Spleen (tissue), 13 donors: Measurements from ENCODE around the gene GJB3. TPM values are rescaled to one million over a fixed set of nuclear protein-coding genes. Genes with fewer than 3 reads are reported as not detected.
A peak's percentile ranks its signal among the peaks of the same experiment; 100 is the strongest.
"Not testable (repeated sequence)": the region's sequence is repeated elsewhere in the genome, so short reads cannot be mapped to it uniquely, and the experiment has no call there.

ENCODE experiments used
- DNase-seq: peaks from one replicate; pipeline ENCODE4 v3.0.0-alpha.2; 2020
- H3K27ac ChIP-seq, 8 donors: fragments of 200-600 bp; sonication (generic) in 7 of 8; 1 replicate in 4 of 8; 2 replicates in 4 of 8; pipeline versions ENCODE4 v1.5.0 to v1.8.0; 2016 to 2021; ENCODE audit warnings: inconsistent platforms in 4 of 8, mild to moderate bottlenecking in 4 of 8, moderate library complexity in 1 of 8
- H3K27me3 ChIP-seq, 7 donors: fragments of 200-600 bp; sonication (generic) in 6 of 7; replicated peaks in 1 of 7; 1 replicate in 4 of 7; 2 replicates in 3 of 7; pipeline versions ENCODE4 v1.5.0 to v1.8.0; 2016 to 2021; ENCODE audit warnings: inconsistent platforms in 3 of 7, mild to moderate bottlenecking in 1 of 7
- H3K36me3 ChIP-seq, 6 donors: fragments of 200-600 bp; sonication (generic) in 5 of 6; 1 replicate in 4 of 6; 2 replicates in 2 of 6; pipeline versions ENCODE4 v1.5.0 to v1.8.0; 2016 to 2021; ENCODE audit warnings: inconsistent platforms in 2 of 6
- H3K4me1 ChIP-seq, 6 donors: fragments of 200-600 bp; sonication (generic) in 5 of 6; 1 replicate in 3 of 6; 2 replicates in 3 of 6; pipeline versions ENCODE4 v1.5.0 to v1.8.0; 2016 to 2021; ENCODE audit warnings: inconsistent platforms in 3 of 6
- H3K4me3 ChIP-seq, 8 donors: fragments of 200-600 bp; sonication (generic) in 7 of 8; 1 replicate in 4 of 8; 2 replicates in 4 of 8; pipeline versions ENCODE4 v1.5.0 to v1.8.0; 2016 to 2021; ENCODE audit warnings: inconsistent platforms in 4 of 8, mild to moderate bottlenecking in 4 of 8, moderate library complexity in 2 of 8
- H3K9me3 ChIP-seq, 8 donors: fragments of 200-600 bp; sonication (generic) in 7 of 8; 1 replicate in 4 of 8; 2 replicates in 4 of 8; pipeline versions ENCODE4 v1.5.0 to v1.8.0; 2016 to 2021; ENCODE audit warnings: inconsistent platforms in 4 of 8
- CTCF ChIP-seq, 11 experiments: fragments of 200-600 bp in 7 of 11; fragments of 450-650 bp in 4 of 11; sonication (generic) in 4 of 11; IDR thresholded peaks in 8 of 11; conservative IDR thresholded peaks in 3 of 11; 1 replicate in 7 of 11; 2 replicates in 4 of 11; pipeline versions ENCODE4 v1.4.0 to v1.8.0; 2016 to 2021; ENCODE audit warnings: antibody characterized with exemption in 11 of 11, inconsistent platforms in 4 of 11, mild to moderate bottlenecking in 1 of 11
- POLR2A ChIP-seq, 3 donors: fragments of 450-650 bp; IDR thresholded peaks; one replicate each; pipeline ENCODE4 v1.5.1; 2017; ENCODE audit warnings: antibody characterized with exemption in 3 of 3, mild to moderate bottlenecking in 1 of 3
- POLR2AphosphoS5 ChIP-seq, 3 donors: sonication (generic); formaldehyde crosslinking; IDR thresholded peaks; one replicate each; pipeline ENCODE4 v1.5.1; 2017; ENCODE audit warnings: antibody characterized with exemption in 3 of 3
- WGBS, 5 donors: extraction: QIAGEN DNeasy Blood & Tissue Kit in 3 of 5; methylation state at CpG; one replicate each; pipeline versions ENCODE4 v1.1.5 to v1.1.7; 2013 to 2018; 5-methylcytosine and 5-hydroxymethylcytosine counted together
- intact Hi-C: fragments of 100-400 bp; cut with DNase I; formaldehyde crosslinking; loops from one replicate; pipeline ENCODE4 v1.15.0; 2023; ENCODE audit warnings: low total_unique reads
- long read RNA-seq, 2 donors: transcript quantifications; one replicate each; lab custom pipeline, GENCODE V29; 2026
- polyA plus RNA-seq, 3 donors: library from polyadenylated mRNA; stranded (reverse); fragments of 200-250 nt; gene quantifications; one replicate each; pipeline ENCODE4 v1.2.1, GENCODE V29; 2013
- total RNA-seq, 7 donors: library from RNA; depleted of rRNA in 3 of 7; stranded (reverse); fragments of >200 nt in 3 of 7; fragmentation: NEBNext Ultra II Directional in 4 of 7; extraction: Animal tissue kit (Norgen Biotek cat#: 25700) in 4 of 7; gene quantifications; one replicate each; pipeline versions ENCODE4 v1.1.0 to v1.2.1, GENCODE V29; 2016 to 2021
- donor health status: healthy with polysubstance abuse.
- donor health status: DM: no; HTN: no; CAD: no; lungs with moderate emphysema.
- donor health status: DM: no; HTN: no; CAD: no.
- donor health status: Bipolar disorder and iron deficiency.
- donor health status: healthy.
- donor health status: DM: no; HTN: no; CAD: no.
- donor health status: DM: yes; HTN: yes; CAD: no.

Gene GJB3
- not detected for total RNA-seq
- polyA plus RNA-seq = under 1 TPM; 0.11 to 0.23 (median 0.13) TPM
- long read RNA-seq, donor 1 = 0 reads
- long read RNA-seq, donor 2 = 0 reads

- H3K27ac ChIP-seq = no peak within 1 kb of the TSS
- TF ChIP-seq POLR2AphosphoS5 (IDR thresholded peaks at IDR 0.05) = no peak
- TF ChIP-seq CTCF (IDR thresholded peaks at IDR 0.05 in 8 of 11, conservative IDR thresholded peaks at IDR 0.05 in 3 of 11) = no peak
- TF ChIP-seq POLR2A (IDR thresholded peaks at IDR 0.05) = no peak
- H3K36me3 ChIP-seq = no peaks in the 10 kb centered on the region
- DNase-seq = no peak
- peaks cover 6 to 17% (median 11%) of the 10 kb centered on the region in 6 donors for H3K4me1 ChIP-seq
- 5 to 9% (median 6%) methylated on average over 15 to 62 of the region's 62 CpGs for WGBS, 5 donors
- H3K9me3 ChIP-seq = no peaks in the 10 kb centered on the region
- H3K4me3 ChIP-seq = peak within 1 kb of the TSS in 5 of 8 donors; percentile 1 to 55 (median 15)
- intact Hi-C loops = no loop called here
- peaks cover 5 to 88% (median 30%) of the 10 kb centered on the region in 7 donors for H3K27me3 ChIP-seq
Measured at GRCh38 chr1:34781071-34781843, at the start of gene GJB3. TSS of gene GJB3 (plus strand) at chr1:34781214. CDS start at chr1:34784763, 3,549 bp downstream.

DNA sequence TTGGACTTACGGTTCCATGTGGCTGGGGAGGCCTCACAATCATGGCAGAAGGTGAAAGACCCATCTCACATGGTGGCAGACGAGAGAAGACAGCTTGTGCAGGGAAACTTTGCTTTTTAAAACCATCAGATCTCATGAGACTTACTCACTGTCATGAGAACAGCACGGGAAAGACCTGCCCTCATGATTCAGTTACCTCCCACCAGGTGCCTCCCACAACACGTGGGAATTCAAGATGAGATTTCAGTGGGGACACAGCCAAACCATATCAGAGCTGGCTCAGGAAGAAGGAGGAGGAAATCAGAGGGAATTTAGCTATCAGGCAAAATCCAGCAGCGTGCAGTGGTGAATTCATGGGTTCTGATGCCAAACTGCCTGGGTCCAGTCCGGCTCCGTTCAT lies 48.2 kb upstream of the GJB3 start:
- H3K27me3 ChIP-seq = peaks cover 0 to 20% (median 1%) of the 10 kb centered on the region in 7 donors
- DNase-seq, H3K4me3 ChIP-seq, H3K4me1 ChIP-seq, H3K36me3 ChIP-seq, H3K9me3 ChIP-seq, intact Hi-C loops, H3K27ac ChIP-seq: not testable (repeated sequence)
- 69 to 72% (median 69%) methylated on average over 7 of the region's 7 CpGs for WGBS, 5 donors

- H3K27me3 ChIP-seq = peaks cover 0 to 15% (median 0%) of the 10 kb centered on the region in 7 donors
- no peak for TF ChIP-seq POLR2A (IDR thresholded peaks at IDR 0.05)
- no peak for TF ChIP-seq CTCF (IDR thresholded peaks at IDR 0.05 in 8 of 11, conservative IDR thresholded peaks at IDR 0.05 in 3 of 11)
- no peak for TF ChIP-seq POLR2AphosphoS5 (IDR thresholded peaks at IDR 0.05)
- 69 to 91% (median 79%) methylated on average over 10 of the region's 10 CpGs for WGBS, 5 donors
- intact Hi-C loops = no loop called here
- no peaks in the 10 kb centered on the region for H3K9me3 ChIP-seq
- no peaks in the 10 kb centered on the region for H3K36me3 ChIP-seq
- DNase-seq = no peak
- H3K4me1 ChIP-seq = no peaks in the 10 kb centered on the region
- no peak overlapping the region for H3K27ac ChIP-seq
- H3K4me3 ChIP-seq = no peak overlapping the region
Measured at GRCh38 chr1:34736692-34737091, 44.3 kb upstream of the GJB3 start.

DNA sequence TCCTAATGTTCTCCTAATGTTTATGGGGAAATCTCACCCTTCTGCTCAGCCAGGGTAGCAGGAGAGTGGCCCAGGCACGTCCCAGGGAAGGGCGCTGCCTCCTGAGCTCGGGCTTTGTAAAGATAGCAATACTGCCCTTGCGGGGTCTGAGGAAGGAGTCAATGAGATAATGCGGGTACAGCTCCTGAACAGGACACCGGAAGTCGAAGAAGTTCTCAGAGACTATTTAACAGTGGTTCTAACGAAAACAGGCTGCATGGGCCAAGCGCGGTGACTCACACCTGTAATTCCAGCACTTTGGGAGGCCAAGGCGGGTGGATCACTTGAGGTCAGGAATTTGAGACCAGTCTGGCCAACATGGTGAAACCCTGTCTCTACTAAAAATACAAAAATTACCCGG lies 43.8 kb upstream of the GJB3 start:
- H3K27me3 ChIP-seq = peaks cover 0 to 21% (median 0%) of the 10 kb centered on the region in 7 donors
- intact Hi-C loops, H3K4me1 ChIP-seq, H3K9me3 ChIP-seq, H3K27ac ChIP-seq, H3K4me3 ChIP-seq, DNase-seq, H3K36me3 ChIP-seq: not testable (repeated sequence)
- WGBS, 5 donors = 81 to 95% (median 87%) methylated on average over 12 of the region's 12 CpGs

DNA sequence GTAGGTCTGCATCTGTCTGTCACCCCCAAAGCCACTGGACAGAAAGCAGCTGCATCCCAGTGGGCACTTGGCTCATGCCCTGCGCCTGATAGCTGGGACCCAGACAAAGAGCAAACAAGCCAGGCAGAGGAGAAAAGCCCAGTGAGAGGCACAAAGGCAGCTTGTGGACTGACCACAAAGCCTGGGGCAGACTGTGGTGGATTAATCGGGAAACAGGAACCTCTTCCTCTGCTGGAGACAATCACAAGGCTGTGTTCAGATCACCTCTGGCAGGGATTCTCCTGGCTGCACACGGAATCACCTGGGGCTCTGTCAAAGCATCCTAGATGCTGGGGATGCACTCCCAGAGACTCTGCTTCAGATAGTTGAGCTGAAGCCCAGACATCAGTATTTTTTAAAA lies 41.4 kb upstream of the GJB3 start:
- DNase-seq = no peak
- TF ChIP-seq POLR2AphosphoS5 (IDR thresholded peaks at IDR 0.05) = no peak
- TF ChIP-seq CTCF (IDR thresholded peaks at IDR 0.05 in 8 of 11, conservative IDR thresholded peaks at IDR 0.05 in 3 of 11) = no peak
- TF ChIP-seq POLR2A (IDR thresholded peaks at IDR 0.05) = no peak
- intact Hi-C loops = loop anchor here (10.0 kb wide), 2 partner anchors 275 to 1105 kb away; no protein-coding TSS in a partner anchor
- WGBS, 5 donors = 39 to 71% (median 57%) methylated on average over 3 of the region's 3 CpGs
- Histone ChIP-seq H3K36me3 (no peaks in the 10 kb centered on the region), H3K27ac (no peak overlapping the region), H3K4me1 (peaks cover 0 to 6% (median 0%) of the 10 kb centered on the region in 6 donors), H3K27me3 (peaks cover 0 to 30% (median 0%) of the 10 kb centered on the region in 7 donors), H3K9me3 (no peaks in the 10 kb centered on the region), H3K4me3 (no peak overlapping the region)
